Stimulated activated naive CD8-positive, alpha-beta T cell treated with anti-CD3 and anti-CD28 coated beads, Interleukin-15, amount 100 ng/mL, for 72 hours (primary cell): ENCODE data around the gene PKD2L2.
"Not testable (repeated sequence)": the region's sequence is repeated elsewhere in the genome, so short reads cannot be mapped to it uniquely, and the experiment has no call there.

Experiments
- ATAC-seq: fragments of 150-1000 bp; cut with Tn5 transposase; 2 replicates; pipeline ENCODE4 v1.10.0; 2021; ENCODE audit warnings: mild to moderate bottlenecking, moderate library complexity
- DNase-seq, 2 donors: peaks; one replicate each; pipeline ENCODE4 v3.0.0; 2021 to 2022
- H3K27ac Mint-ChIP-seq, 2 donors: one replicate each; pipeline ENCODE4 v1.8.0; 2022; ENCODE audit warnings: mild to moderate bottlenecking in 2 of 2, mixed read lengths in 2 of 2, moderate library complexity in 2 of 2
- H3K27me3 Mint-ChIP-seq: one replicate; pipeline ENCODE4 v1.8.0; 2022; ENCODE audit warnings: mixed read lengths
- H3K4me1 Mint-ChIP-seq: one replicate; pipeline ENCODE4 v1.8.0; 2022; ENCODE audit warnings: mild to moderate bottlenecking, mixed read lengths
- H3K4me3 Mint-ChIP-seq, 2 donors: one replicate each; pipeline ENCODE4 v1.8.0; 2022; ENCODE audit warnings: mild to moderate bottlenecking in 2 of 2, mixed read lengths in 2 of 2, moderate library complexity in 1 of 2
- H3K9me3 Mint-ChIP-seq, 2 donors: one replicate each; pipeline ENCODE4 v1.8.0; 2022; ENCODE audit warnings: mixed read lengths in 2 of 2

PKD2L2 gene

DNA sequence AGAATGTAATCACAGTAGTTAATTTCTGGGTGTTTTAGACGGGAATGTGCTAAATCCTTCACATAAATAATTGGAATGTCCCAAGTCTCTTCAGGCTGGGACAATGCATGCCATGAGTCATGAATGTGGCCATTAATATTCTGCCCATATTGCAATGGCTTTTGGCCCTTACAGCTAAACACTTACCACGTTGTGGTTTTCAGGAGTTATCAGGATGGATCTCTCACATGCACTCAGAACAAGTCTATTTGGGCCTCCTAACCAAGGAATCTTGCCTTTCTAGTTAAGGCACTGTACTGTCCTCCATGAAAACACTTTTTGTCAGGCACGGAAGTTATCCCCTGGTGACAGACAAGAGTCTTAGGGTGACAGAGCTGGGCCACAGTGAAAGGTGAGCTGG is 32.7 kb downstream of the PKD2L2 start:
- Mint-ChIP-seq H3K4me3 (no peak overlapping the region), H3K27ac (no peak overlapping the region), H3K9me3 (peaks cover 8% of the 10 kb centered on the region in 2 donors), H3K4me1 (no peaks in the 10 kb centered on the region), H3K27me3 (no peaks in the 10 kb centered on the region)
- DNase-seq (no peak), ATAC-seq (no peak)

DNA sequence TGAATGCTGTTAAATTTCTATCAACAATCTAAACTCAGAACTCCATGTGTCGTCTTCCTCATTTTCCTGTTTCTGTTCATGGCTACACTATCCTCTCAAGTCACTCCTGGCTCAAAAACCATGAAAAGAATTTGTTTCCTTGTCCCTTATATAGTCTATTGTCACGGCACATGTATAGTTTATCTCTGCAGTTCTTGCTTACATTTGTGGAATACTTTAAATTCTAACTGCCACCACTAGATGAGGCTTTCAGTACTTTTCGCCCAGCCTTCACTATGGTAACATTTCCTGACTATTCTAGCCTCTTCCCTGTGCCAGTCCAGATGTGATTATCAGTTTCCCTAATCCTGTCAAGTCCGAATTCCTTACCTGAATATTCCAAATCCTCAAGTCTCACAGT is 34.6 kb downstream of the PKD2L2 start:
- Mint-ChIP-seq H3K27me3 (no peaks in the 10 kb centered on the region), H3K4me3 (no peak overlapping the region), H3K27ac (no peak overlapping the region), H3K9me3 (no peaks in the 10 kb centered on the region), H3K4me1 (no peaks in the 10 kb centered on the region)
- DNase-seq (no peak), ATAC-seq (no peak)

DNA sequence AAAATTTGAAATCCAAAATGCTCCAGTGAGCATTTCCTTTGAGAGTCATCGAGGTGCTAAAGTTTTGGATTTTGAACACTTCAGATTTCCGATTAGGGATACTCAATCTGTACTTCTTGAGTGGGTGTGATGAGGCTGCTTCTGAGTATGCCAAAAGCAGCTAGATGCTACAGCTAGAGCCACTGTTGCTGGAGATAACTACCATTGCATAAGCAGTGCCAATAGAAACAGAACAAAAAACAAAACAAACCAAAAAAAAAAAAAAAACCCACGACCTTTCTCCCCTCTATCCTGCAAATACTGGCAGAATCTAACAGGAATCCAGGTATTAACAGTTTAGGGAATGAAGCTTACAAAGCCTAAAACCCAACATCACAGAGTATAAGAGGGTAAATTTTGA is 43.5 kb downstream of the PKD2L2 start:
- Mint-ChIP-seq H3K9me3 (no peaks in the 10 kb centered on the region), H3K27me3 (no peaks in the 10 kb centered on the region), H3K4me1 (peaks cover 6% of the 10 kb centered on the region), H3K4me3 (no peak overlapping the region), H3K27ac (no peak overlapping the region)
- ATAC-seq (no peak), DNase-seq (no peak)

DNA sequence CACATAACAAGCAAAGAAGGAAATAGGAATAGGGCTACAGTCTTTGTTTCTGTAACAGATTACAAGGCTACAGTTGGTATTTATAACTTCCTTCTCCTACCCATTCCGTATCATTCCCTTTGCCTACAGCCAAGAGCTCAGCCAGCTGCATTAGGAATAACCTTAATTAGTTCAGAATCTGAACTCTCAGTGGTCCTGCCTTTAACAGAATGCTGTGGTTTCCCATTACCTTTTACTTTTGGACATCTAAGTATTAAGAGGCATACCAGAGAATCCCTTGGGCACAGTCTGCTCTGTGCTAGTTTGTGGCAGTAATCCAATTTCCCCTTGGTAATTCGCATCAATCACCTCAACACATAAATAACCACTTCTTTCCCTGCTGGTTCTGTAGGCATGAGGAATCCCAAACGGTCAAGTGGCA is 44.2 kb downstream of the PKD2L2 start:
- Mint-ChIP-seq H3K4me3 (no peak overlapping the region), H3K4me1 (peaks cover 10% of the 10 kb centered on the region), H3K27ac (no peak overlapping the region), H3K9me3 (no peaks in the 10 kb centered on the region), H3K27me3 (no peaks in the 10 kb centered on the region)
- DNase-seq (no peak), ATAC-seq (no peak)

DNA sequence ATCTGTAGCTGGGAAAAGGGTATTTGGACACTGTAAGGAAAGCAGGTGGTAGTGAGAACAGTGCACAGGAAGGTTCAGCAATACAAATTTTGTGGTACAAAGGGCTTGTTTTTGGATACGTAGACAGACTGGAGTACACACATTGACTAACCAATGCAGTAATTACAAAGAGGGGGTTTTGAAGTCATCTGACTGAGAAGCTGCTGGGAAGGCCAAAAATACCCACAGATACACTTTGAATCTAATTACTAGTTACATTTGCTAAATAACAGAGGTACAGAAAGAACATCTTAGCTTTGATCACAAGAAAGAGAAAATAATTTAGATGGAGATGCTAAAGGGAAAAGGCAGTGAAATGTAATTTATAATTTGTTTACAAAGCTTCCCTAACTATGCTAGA is 45.9 kb downstream of the PKD2L2 start:
- no peak for ATAC-seq
- no peak overlapping the region for H3K27ac Mint-ChIP-seq

DNA sequence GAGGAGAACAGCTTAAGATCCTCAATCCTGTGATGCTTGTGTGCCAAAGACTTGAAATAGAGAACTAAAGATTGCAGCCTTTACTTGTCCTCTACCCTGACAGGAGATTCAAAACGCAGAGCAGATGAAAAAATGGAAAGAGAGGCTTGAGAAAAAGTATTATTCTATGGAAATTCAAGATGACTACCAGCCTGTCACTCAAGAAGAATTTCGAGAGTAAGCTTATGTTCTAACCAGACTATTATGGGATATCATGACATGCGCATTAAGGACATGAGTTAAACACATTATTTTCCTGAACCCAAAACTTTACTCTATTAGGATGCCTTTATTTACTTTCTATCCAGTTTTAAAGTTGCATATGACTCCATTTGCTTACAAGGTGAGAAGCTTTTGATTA is 46.4 kb downstream of the PKD2L2 start:
- H3K27me3 Mint-ChIP-seq, result no peaks in the 10 kb centered on the region
- no peak overlapping the region for H3K27ac Mint-ChIP-seq

More for the DNA sequence above, 45.9 kb downstream of the PKD2L2 start:
- DNase-seq, result no peak
- Mint-ChIP-seq H3K4me3 (no peak overlapping the region), H3K4me1 (peaks cover 23% of the 10 kb centered on the region), H3K9me3 (no peaks in the 10 kb centered on the region), H3K27me3 (no peaks in the 10 kb centered on the region)

DNA sequence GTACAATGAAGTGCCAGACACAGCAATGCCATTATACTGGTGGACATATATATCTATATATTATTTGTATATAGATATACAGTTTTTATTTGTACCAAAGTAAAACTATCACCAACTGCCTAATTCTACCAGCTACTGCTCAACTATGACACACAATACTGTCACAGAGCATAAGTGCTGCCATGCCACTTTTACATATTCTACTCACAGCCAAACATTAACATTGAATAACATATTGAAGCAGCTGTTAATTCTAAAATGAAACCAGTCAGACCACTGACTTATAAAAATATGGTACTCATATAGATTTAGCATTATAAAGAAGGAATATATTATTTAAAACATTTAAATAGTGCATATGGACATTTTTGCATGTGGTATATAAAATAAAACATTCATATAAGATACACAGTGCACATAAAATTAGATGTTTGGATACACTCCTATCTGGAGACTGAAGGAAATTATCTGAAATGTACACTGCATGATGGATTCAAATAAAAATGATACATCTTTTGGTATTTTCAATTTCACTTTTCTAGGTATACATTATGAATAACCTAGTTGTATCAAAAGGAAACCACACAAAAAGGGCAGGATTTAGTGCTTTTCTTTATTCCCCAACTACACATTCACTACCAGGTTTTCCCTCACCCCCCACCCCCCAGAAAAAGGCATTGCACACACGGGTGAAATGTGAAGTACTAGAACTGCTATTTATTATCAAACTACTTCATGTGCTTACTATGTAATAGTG is 48.9 kb downstream of the PKD2L2 start:
- peaks cover 23% of the 10 kb centered on the region for H3K4me1 Mint-ChIP-seq
- peak overlapping the region; percentile 52 to 80 for H3K27ac Mint-ChIP-seq
- no peaks in the 10 kb centered on the region for H3K9me3 Mint-ChIP-seq
- H3K4me3 Mint-ChIP-seq, result no peak overlapping the region
- no peaks in the 10 kb centered on the region for H3K27me3 Mint-ChIP-seq
- DNase-seq (no peak), ATAC-seq (peak; percentile 41)

More for the DNA sequence above, 46.4 kb downstream of the PKD2L2 start:
- no peaks in the 10 kb centered on the region for H3K9me3 Mint-ChIP-seq
- DNase-seq (no peak), ATAC-seq (no peak)
- no peak overlapping the region for H3K4me3 Mint-ChIP-seq
- H3K4me1 Mint-ChIP-seq, result peaks cover 23% of the 10 kb centered on the region

DNA sequence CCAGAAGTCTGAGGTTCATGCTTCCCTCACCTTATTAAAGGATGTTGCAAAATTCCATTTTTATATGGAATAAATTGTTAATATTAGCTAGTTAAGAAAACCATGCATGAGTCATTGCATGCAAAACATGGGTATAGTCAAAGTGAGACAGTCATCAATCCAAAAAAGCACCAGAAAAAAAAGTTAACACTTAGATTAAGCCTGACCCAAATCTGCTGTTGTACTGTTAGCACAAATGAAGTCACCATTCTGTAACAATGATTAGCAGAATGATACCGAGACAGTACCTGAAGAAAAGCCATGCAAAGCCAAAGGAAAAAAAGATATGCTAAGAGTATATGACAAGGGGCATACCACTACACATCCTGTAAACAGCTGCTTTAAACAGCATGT is 49.5 kb downstream of the PKD2L2 start:
- Mint-ChIP-seq H3K4me1 (peaks cover 23% of the 10 kb centered on the region), H3K27me3 (no peaks in the 10 kb centered on the region), H3K27ac (peak overlapping the region; percentile 52 to 80), H3K4me3 (peak overlapping the region; percentile 27 to 35), H3K9me3 (no peaks in the 10 kb centered on the region)
- ATAC-seq (peak; percentile 87), DNase-seq (no peak)

DNA sequence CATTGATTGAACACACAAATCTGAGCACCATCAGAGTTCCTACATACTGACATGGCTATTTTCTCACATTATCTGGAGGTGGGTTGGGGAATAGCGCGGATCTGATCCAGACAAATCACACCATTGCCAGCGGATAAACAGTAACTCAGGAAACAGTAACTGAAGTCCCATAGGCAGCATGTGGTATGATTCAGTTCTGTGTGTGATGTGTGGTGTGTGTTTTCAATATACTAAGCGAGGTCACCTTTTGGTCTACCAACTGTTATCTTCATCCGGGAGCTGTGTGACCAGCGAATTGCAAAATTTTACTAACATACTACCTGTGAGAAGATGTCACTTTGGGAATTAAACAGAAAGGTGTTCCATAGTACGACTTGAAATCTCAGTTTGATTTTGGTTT is 50.1 kb downstream of the PKD2L2 start:
- no peaks in the 10 kb centered on the region for H3K27me3 Mint-ChIP-seq
- H3K4me3 Mint-ChIP-seq, result peak overlapping the region; percentile 27 to 35
- ATAC-seq, result peak; percentile 51
- H3K27ac Mint-ChIP-seq, result peak overlapping the region in 1 of 2 donors; percentile 30
- H3K9me3 Mint-ChIP-seq, result no peaks in the 10 kb centered on the region
- no peak for DNase-seq
- H3K4me1 Mint-ChIP-seq, result peaks cover 23% of the 10 kb centered on the region

DNA sequence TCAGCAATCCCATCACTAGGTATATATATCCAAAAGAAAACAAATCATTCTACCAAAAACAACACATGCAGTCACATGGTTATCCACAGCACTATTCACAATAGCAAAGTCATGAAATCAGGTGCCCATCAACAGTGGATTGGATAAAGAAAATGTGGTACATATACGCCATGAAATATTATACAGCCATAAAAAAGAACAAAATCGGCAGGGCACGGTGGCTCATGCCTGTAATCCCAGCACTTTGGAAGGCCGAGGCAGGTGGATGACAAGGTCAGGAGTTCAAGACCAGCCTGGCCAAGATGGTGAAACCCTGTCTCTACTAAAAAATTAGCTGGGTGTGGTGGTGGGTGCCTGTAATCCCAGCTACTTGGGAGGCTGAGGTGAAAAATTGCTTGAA is 55.0 kb downstream of the PKD2L2 start:
- DNase-seq, H3K27ac Mint-ChIP-seq, H3K27me3 Mint-ChIP-seq, ATAC-seq, H3K4me3 Mint-ChIP-seq, H3K4me1 Mint-ChIP-seq, H3K9me3 Mint-ChIP-seq: not testable (repeated sequence)

DNA sequence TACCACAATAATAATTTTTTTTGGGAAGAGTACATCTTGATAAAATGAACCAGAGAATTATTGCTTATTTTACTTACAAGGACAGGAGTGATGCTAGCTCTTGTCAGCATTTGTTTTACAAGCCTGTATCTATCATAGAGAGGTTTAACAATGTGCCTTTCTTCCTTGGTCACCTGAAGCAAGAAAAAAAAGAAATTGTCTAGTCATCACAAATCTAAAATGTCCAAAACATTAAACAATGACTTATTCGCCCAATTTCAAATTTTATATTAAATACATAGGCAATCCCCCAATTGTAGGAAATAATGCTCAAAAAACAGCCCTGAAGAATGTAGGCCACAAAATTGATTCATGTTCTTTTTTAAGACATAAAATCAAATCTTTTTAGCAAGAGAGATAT is 56.6 kb downstream of the PKD2L2 start:
- Mint-ChIP-seq H3K27ac (no peak overlapping the region), H3K27me3 (no peaks in the 10 kb centered on the region), H3K4me1 (no peaks in the 10 kb centered on the region), H3K4me3 (no peak overlapping the region), H3K9me3 (no peaks in the 10 kb centered on the region)
- ATAC-seq (no peak), DNase-seq (no peak)

DNA sequence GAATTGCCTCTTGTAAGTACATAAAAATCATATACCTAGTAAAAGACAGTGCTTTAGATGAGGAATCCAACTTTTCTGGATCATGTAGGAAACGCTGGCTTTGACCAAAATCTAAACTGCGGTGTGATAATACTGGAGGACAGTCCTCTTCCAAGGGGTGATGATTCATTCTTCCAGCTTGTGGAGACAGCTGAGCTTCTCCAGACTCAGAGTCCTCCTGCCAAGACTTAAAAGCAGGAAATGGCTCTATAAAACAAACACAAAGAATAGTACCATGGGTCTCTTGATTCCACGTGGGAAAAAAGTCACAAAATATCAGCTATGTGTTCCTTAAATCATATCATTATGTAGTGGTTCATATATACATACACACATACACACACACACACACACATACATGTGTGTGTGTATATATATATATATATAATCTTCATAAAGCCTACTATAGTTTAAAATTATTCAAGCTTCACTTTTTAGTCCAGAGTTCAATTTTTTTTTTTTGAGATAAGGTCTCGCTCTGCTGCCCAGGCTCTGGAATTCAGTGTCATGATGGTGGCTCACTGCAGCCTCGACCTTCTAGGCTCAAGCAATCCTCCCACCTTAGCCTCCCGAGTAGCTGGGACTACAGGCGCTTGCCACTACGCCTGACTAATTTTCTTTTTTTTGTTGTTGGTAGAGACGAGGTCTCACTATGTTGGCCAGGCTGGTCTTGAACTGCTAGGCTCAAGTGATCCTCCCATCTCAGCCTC is 65.0 kb downstream of the PKD2L2 start:
- ATAC-seq, result no peak
- Mint-ChIP-seq H3K27me3 (no peaks in the 10 kb centered on the region), H3K4me3 (no peak overlapping the region), H3K9me3 (no peaks in the 10 kb centered on the region), H3K4me1 (no peaks in the 10 kb centered on the region), H3K27ac (no peak overlapping the region)
- no peak for DNase-seq

DNA sequence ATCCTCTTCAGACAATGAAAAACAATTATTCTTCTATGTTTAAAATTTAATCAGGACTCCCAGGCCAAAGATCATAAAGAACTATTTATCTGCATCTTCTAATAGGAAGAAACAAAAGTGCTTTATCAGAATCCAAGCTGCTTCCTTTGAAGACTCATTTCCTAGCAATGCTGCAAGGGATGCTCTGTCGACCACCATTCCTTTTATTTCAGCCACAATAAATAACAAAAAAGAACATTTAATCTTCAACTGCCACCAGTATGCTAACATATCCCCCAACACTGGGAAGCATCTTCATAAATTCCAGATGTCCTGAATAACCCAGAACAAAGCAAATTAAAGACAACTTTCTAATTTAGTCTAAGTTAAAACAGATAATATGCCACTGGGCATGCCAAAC is 68.7 kb downstream of the PKD2L2 start:
- Mint-ChIP-seq H3K4me1 (no peaks in the 10 kb centered on the region), H3K27me3 (no peaks in the 10 kb centered on the region), H3K9me3 (no peaks in the 10 kb centered on the region), H3K4me3 (no peak overlapping the region), H3K27ac (no peak overlapping the region)
- no peak for ATAC-seq
- DNase-seq, result no peak

DNA sequence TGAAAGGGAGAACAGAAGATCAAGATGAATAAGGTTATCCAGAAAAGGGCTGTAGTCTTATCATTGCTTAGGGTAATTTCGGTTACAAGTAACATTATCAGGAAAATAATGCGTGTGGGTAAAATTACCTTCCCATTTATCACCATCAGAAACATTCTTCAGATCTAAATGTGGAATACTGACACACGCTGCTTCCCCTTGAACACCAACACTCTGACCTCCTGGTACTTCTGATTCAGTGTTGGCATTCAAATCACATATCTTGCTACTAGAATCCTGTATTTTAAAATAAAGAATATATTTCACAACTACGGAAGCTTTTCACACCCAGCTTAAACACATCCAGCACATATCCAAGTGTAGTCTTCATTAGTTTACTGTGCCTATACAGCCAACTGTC is 70.2 kb downstream of the PKD2L2 start:
- Mint-ChIP-seq H3K4me3 (no peak overlapping the region), H3K27me3 (no peaks in the 10 kb centered on the region), H3K9me3 (no peaks in the 10 kb centered on the region), H3K4me1 (no peaks in the 10 kb centered on the region), H3K27ac (peak overlapping the region in 1 of 2 donors; percentile 54)
- DNase-seq, result no peak
- ATAC-seq, result no peak

DNA sequence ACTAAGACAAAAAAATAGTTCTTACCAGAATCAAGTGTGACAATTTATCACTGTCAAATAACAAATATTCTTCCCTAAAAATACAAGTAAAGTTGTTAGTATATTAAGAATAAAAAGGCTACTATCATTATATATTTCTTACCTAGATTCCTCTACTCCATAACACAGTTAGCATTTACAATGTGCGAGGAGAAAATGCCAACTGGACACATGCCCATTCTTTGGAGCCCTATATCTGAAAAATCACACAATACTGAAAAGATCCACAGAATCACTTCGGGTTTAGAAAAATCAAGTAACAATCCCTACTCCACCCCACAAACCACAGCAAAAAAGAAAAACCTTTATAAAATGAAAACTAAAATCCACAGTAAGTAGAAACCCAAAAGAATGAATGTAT is 70.9 kb downstream of the PKD2L2 start:
- H3K9me3 Mint-ChIP-seq, result no peaks in the 10 kb centered on the region
- no peaks in the 10 kb centered on the region for H3K27me3 Mint-ChIP-seq
- ATAC-seq (no peak), DNase-seq (no peak)
- no peak overlapping the region for H3K4me3 Mint-ChIP-seq
- no peaks in the 10 kb centered on the region for H3K4me1 Mint-ChIP-seq
- H3K27ac Mint-ChIP-seq, result no peak overlapping the region

DNA sequence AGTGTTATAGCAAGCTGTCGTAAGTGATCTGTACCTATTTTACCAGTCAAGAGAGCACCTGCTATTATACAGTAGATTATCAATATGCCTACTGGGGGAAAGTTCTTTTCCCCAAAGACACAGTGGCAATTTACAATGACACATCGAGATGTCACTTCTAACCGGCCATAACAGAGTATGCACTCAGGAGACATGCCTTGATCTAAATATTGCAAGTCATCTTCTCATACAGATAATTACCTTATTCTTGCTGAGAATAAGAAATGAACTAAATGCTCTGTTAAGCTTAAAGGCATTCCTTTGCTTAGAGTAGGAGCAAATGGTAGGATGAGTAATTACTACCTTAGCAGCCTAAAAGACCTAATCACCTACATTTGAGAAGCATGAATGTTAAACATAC is 71.6 kb downstream of the PKD2L2 start:
- H3K27ac Mint-ChIP-seq, result no peak overlapping the region

More for the DNA sequence above, 71.6 kb downstream of the PKD2L2 start:
- Mint-ChIP-seq H3K4me3 (no peak overlapping the region), H3K9me3 (no peaks in the 10 kb centered on the region), H3K27me3 (no peaks in the 10 kb centered on the region), H3K4me1 (no peaks in the 10 kb centered on the region)
- ATAC-seq (no peak), DNase-seq (no peak)
